ENCODE results near the gene GRM4.

The GRM4 gene

DNA sequence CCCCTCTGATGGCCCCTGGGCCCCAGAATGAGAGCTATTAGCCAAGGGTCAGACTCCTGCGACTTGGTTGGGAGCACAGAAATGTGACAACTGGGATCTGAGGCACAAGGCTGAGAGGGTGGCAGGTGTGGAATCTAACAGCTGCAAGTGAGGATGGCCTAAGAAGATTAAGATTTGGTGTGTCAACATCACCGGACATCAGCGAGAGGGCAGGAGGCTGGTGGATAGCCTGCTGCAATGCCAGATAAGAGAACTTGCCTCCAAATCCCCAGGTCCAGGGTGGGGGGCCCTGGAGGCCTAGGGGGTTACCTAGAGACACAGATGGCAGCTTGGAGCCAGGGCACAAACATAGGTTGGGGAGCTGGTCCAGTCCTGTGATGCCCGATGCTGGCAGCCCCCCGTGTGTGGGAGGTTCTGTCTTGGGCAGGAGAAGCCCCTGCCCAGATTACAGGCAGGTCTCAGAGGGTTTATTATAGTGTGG lies 155.8 kb downstream of the GRM4 start:
- DNase-seq = no peak

- no peak for DNase-seq
These were observed 156.7 kb downstream of the GRM4 start for GRCh38 chr6:33989016-33989854.

- no peak for DNase-seq
These were observed 157.5 kb downstream of the GRM4 start for GRCh38 chr6:33988121-33989015.

DNA sequence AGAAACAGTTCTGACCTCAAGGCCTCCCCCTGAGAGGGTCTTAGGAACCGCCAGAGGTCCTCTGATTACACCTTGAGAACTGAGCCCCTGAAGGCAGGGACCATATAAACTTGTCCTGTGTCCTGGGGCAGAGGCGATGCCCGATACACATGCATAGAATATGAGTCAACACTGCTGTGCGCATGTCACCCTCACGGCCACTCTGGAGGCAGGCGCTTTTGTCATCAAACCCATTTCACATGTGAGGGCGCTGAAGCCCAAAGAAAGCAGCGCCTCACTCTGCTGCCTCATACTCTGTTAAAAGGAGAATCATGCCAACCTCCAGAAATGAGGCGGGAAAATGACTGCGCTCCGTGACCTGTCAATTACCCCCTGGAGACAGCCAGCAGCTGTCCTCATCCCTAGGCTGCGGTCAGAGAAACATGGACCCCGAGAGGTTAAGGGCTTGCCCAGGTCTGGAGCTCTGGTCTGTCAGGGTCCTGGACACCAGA lies 158.3 kb downstream of the GRM4 start:
- DNase-seq = no peak

- no peak for DNase-seq
These were observed 159.9 kb downstream of the GRM4 start for GRCh38 chr6:33985947-33986346.

- DNase-seq = no peak
These were observed 160.6 kb downstream of the GRM4 start for GRCh38 chr6:33985313-33985751.

DNA sequence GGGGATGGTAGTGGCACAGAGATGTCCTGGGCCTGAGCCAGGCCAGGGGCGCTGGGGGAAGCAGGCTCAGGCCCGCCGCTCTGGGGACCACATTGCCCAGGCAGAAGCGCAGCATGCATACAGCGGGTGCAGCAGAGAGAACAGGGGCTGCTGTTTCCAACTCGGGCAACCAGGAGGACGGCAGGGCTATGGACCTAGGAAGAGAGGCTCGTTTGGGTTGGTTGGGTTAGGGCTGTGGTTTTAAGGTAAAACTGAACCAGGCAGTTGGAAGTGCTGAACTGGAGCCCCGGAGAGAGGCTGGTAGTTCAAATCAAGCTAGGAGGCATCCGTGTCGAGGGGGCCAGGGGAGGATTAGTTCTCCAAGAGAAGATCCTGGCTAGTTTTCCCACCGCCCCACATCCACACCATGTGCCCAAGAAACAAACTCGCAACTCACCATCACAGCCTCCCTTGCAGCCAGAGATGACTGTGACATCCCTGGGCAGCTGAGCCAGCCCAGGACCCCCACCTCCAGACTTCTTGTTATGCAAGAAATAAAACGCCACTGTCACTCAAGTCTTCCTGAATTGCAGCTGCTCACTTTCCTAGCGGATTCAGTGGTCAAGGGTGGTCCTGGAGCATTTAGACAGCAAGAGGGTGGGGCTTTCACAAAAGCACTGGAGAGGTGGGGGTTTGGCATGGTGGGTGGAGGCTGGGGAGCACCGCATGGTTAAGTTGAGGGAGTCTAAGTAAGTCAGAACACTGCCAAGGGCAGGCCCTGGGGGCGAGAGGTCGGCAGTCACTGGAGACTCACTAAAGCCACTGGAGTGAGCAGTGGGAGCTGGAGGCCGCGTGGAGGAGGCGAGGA lies 161.2 kb downstream of the GRM4 start:
- no peak for DNase-seq

- no peak for DNase-seq
These were observed 162.0 kb downstream of the GRM4 start for GRCh38 chr6:33983721-33984465.

DNA sequence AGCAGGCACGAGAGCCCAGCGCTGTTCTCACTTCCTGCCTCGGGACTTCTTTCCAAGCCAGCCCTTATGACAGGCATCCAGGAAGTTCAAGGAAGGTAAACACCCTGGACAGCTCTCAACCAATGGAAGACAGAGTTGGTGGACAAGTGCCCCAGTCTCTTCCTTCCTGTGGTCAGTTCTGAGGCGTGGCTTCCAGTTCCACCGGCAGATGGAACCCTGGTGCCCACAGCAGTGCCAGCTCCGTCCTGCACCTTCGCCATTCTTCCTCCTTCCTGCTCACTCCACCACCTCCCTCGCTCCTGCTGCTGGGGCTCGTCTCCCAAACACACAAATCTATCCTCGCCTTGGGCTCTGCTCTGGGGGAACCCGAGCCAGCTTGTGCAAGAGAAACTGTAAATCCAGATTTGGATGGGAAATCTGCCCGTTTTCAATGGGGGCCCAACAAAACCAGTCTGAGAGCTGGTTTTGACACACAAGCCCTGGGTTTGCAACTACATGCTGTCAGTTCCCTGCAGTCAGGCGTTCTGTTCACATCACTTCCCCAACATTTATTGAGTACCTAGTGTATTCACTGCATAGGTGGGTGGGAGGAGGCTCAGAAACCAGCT lies 162.7 kb downstream of the GRM4 start:
- DNase-seq = no peak

GRCh38 chr6:33981861-33982260 lies 164.0 kb downstream of the GRM4 start:
- DNase-seq = no peak

GRCh38 chr6:33981421-33981820 lies 164.5 kb downstream of the GRM4 start:
- DNase-seq = no peak

- no peak for DNase-seq
These were observed 165.4 kb downstream of the GRM4 start for GRCh38 chr6:33980176-33981175.

DNA sequence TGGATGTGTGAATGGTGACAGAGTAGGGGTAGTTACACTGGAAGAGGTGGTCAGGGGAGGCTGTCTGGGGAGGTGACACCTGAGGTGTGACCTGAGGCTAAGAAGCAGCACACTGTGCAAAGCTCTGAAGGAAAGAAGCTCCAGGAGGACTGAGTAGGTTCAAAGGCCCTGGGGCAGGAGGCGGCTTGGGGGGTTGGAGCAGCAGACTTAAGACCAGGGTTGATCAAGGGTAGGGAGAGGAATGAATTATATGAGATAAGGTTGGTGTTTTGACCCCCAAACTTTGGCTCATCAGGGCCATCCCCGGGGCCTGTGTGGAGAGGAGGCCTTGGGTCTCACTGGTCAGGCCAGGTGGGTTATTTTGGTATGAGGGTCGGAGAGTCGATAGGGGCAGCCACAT lies 166.1 kb downstream of the GRM4 start:
- no peak for DNase-seq

- no peak for DNase-seq
These were observed 167.3 kb downstream of the GRM4 start for GRCh38 chr6:33978412-33979150.

GRCh38 chr6:33977606-33978411 lies 168.1 kb downstream of the GRM4 start:
- DNase-seq = no peak

DNA sequence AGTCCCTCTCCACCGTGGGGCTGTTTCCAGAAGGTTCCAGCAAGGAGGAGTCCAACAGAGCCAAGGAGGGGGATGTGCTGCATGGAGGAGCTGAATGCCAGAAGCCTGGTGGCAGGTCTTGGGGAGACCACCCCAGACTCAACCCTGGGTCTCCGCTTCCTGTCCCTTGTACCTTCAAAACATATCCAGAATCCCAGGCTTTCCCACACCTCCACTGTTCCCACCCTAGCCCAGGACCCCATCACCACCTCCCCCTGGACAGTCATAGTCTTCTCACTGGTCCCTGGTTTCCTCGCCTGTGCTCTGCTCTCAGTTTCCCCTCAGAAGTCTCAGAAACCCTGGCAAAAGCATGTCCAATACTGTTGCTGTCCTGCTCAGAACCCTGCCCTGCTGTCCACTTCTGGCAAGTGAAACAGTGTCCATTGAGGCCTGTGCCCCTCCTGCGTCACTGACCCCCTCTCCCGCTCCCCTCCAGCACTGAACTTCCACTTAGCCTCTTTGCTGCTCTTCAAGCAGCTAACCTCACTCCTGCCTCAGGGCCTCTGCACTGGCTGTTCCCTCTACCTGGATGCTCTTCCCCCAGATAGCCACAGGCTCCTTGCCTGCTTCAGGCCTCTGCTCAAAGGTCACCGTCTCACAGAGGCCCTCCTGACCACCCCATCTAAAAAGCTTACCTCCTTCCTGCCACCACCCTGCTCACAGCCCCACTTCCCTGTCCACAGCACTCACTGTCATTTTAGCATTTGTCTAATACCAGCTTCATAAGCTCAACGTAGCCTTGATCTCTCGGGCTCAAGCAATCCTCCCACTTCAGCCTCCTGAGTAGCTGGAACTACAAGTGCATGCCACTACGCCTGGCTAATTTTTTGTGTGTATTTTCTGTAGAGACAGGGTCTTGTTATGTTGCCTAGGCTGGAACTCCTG lies 169.2 kb downstream of the GRM4 start:
- no peak for DNase-seq
